Nephron (organoid): ENCODE data around the gene UBE2H.
"Not testable (repeated sequence)": the region's sequence is repeated elsewhere in the genome, so short reads cannot be mapped to it uniquely, and the experiment has no call there.

Experiments used
- H3K27ac Mint-ChIP-seq, 3 experiments: 2 replicates each; pipeline ENCODE4 v1.8.0; 2020; ENCODE audit warnings: mixed read lengths in 3 of 3, mild to moderate bottlenecking in 2 of 3, moderate library complexity in 1 of 3
- H3K27me3 Mint-ChIP-seq: 2 replicates; pipeline ENCODE4 v1.8.0; 2021; ENCODE audit warnings: low read depth, mild to moderate bottlenecking, moderate library complexity, mixed read lengths
- H3K36me3 Mint-ChIP-seq: 2 replicates; pipeline ENCODE4 v1.8.0; 2020; ENCODE audit warnings: low read depth, mixed read lengths
- H3K4me1 Mint-ChIP-seq: 2 replicates; pipeline ENCODE4 v1.8.0; 2020; ENCODE audit warnings: mixed read lengths
- H3K4me3 Mint-ChIP-seq, 3 experiments: 2 replicates each; pipeline ENCODE4 v1.8.0; 2020; ENCODE audit warnings: mild to moderate bottlenecking in 3 of 3, mixed read lengths in 3 of 3, moderate library complexity in 2 of 3
- H3K9me3 Mint-ChIP-seq: 2 replicates; pipeline ENCODE4 v1.8.0; 2020; ENCODE audit warnings: mixed read lengths
- CTCF ChIP-seq, 3 experiments: fragments of 200-600 bp; sonication (generic); IDR thresholded peaks; one replicate each; pipeline ENCODE4 v1.5.0; 2021; ENCODE audit warnings: antibody characterized with exemption in 3 of 3; ENCODE audit not compliant: unreplicated experiment in 3 of 3

UBE2H gene

GRCh38 chr7:129796186-129796775 lies 156.5 kb downstream of the UBE2H start:
- Mint-ChIP-seq H3K27me3 (peaks cover 4% of the 10 kb centered on the region), H3K4me3 (no peak overlapping the region), H3K36me3 (no peaks in the 10 kb centered on the region), H3K4me1 (peaks cover 19% of the 10 kb centered on the region), H3K9me3 (no peaks in the 10 kb centered on the region), H3K27ac (no peak overlapping the region)
- no peak for TF ChIP-seq CTCF (IDR thresholded peaks at IDR 0.05; ENCODE audit: unreplicated experiment in 3 of 3)

- H3K27ac Mint-ChIP-seq, H3K4me3 Mint-ChIP-seq, H3K36me3 Mint-ChIP-seq, H3K9me3 Mint-ChIP-seq: not testable (repeated sequence)
- Mint-ChIP-seq H3K4me1 (peaks cover 20% of the 10 kb centered on the region), H3K27me3 (peaks cover 16% of the 10 kb centered on the region)
Measured at GRCh38 chr7:129794461-129794860, 158.3 kb downstream of the UBE2H start.

GRCh38 chr7:129793506-129794310 lies 159.1 kb downstream of the UBE2H start:
- H3K4me3 Mint-ChIP-seq: no peak overlapping the region
- no peak overlapping the region for H3K27ac Mint-ChIP-seq
- peaks cover 20% of the 10 kb centered on the region for H3K4me1 Mint-ChIP-seq
- peaks cover 23% of the 10 kb centered on the region for H3K27me3 Mint-ChIP-seq
- H3K9me3 Mint-ChIP-seq: no peaks in the 10 kb centered on the region
- TF ChIP-seq CTCF (IDR thresholded peaks at IDR 0.05; ENCODE audit: unreplicated experiment in 3 of 3): no peak
- no peaks in the 10 kb centered on the region for H3K36me3 Mint-ChIP-seq

- Mint-ChIP-seq H3K27me3 (peaks cover 28% of the 10 kb centered on the region), H3K9me3 (no peaks in the 10 kb centered on the region), H3K36me3 (no peaks in the 10 kb centered on the region), H3K4me1 (peaks cover 12% of the 10 kb centered on the region), H3K4me3 (no peak overlapping the region), H3K27ac (no peak overlapping the region)
- TF ChIP-seq CTCF (IDR thresholded peaks at IDR 0.05; ENCODE audit: unreplicated experiment in 3 of 3): no peak
Measured at GRCh38 chr7:129792721-129793120, 160.0 kb downstream of the UBE2H start.

- no peak overlapping the region for H3K4me3 Mint-ChIP-seq
- H3K9me3 Mint-ChIP-seq: no peaks in the 10 kb centered on the region
- H3K36me3 Mint-ChIP-seq: no peaks in the 10 kb centered on the region
Measured at GRCh38 chr7:129790136-129790535, 162.6 kb downstream of the UBE2H start.

GRCh38 chr7:129789652-129790051 lies 163.1 kb downstream of the UBE2H start:
- Mint-ChIP-seq H3K4me1 (peaks cover 12% of the 10 kb centered on the region), H3K27ac (no peak overlapping the region), H3K27me3 (peaks cover 59% of the 10 kb centered on the region), H3K9me3 (no peaks in the 10 kb centered on the region), H3K36me3 (no peaks in the 10 kb centered on the region), H3K4me3 (no peak overlapping the region)
- TF ChIP-seq CTCF (IDR thresholded peaks at IDR 0.05; ENCODE audit: unreplicated experiment in 3 of 3): no peak

More at GRCh38 chr7:129790136-129790535, 162.6 kb downstream of the UBE2H start:
- TF ChIP-seq CTCF (IDR thresholded peaks at IDR 0.05; ENCODE audit: unreplicated experiment in 3 of 3): no peak
- Mint-ChIP-seq H3K27me3 (peaks cover 54% of the 10 kb centered on the region), H3K4me1 (peaks cover 12% of the 10 kb centered on the region), H3K27ac (no peak overlapping the region)
